Measurements from ENCODE around the gene TDO2. TPM values are rescaled to one million over a fixed set of nuclear protein-coding genes. Genes with fewer than 3 reads are reported as not detected.

TDO2 gene
- total RNA-seq, 1 experiment from 2014 or later, result not detected

DNA sequence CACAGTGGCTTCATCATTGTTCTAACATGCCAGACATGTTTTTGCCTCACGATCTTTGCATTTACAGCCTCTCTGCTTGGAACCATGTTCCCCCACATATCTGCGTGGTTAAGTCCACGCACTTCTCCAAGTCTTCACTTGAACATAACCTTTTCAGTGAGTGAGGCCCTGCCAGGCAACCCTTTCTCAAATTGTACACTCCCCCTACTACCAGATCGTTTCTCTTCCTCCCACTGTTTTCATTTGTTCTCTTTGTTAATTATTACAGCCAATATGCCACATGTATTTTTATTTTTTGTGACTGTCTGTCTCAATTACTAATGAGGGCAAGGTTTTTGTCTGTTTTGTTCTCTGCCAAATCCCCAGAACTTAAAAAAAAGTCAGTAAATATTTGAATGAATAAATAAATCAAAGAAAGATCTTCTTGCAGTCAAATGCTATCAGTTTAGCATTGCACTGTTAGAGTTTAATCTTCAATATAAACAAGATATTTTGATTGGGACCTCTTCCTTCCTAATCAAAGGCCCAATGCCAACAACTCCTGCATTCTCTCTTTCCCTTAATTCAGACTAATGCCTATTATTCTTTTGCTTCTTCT, 32.0 kb downstream of the TDO2 start:
- DNase-seq (ENCODE audit: unreplicated experiment), result no peak
- TF ChIP-seq, protein P1, sequence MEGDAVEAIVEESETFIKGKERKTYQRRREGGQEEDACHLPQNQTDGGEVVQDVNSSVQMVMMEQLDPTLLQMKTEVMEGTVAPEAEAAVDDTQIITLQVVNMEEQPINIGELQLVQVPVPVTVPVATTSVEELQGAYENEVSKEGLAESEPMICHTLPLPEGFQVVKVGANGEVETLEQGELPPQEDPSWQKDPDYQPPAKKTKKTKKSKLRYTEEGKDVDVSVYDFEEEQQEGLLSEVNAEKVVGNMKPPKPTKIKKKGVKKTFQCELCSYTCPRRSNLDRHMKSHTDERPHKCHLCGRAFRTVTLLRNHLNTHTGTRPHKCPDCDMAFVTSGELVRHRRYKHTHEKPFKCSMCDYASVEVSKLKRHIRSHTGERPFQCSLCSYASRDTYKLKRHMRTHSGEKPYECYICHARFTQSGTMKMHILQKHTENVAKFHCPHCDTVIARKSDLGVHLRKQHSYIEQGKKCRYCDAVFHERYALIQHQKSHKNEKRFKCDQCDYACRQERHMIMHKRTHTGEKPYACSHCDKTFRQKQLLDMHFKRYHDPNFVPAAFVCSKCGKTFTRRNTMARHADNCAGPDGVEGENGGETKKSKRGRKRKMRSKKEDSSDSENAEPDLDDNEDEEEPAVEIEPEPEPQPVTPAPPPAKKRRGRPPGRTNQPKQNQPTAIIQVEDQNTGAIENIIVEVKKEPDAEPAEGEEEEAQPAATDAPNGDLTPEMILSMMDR (IDR thresholded peaks at IDR 0.05; ENCODE audit: unreplicated experiment), result no peak
- Mint-ChIP-seq H3K4me3 (ENCODE audit: unreplicated experiment) (no peak overlapping the region), H3K9me3 (ENCODE audit: unreplicated experiment) (no peaks in the 10 kb centered on the region), H3K27ac (ENCODE audit: low read depth, unreplicated experiment) (no peak overlapping the region), H3K36me3 (ENCODE audit: insufficient read depth, unreplicated experiment) (no peaks in the 10 kb centered on the region), H3K27me3 (ENCODE audit: insufficient read depth, unreplicated experiment) (no peaks in the 10 kb centered on the region), H3K4me1 (ENCODE audit: insufficient read depth, unreplicated experiment) (no peaks in the 10 kb centered on the region)
- ChIA-PET CTCF (no interaction called here), POLR2A (no interaction called here)
- intact Hi-C loops (cut with micrococcal nuclease), result no loop called here
- no TSS peak for BruUV-seq (replicated peaks)

DNA sequence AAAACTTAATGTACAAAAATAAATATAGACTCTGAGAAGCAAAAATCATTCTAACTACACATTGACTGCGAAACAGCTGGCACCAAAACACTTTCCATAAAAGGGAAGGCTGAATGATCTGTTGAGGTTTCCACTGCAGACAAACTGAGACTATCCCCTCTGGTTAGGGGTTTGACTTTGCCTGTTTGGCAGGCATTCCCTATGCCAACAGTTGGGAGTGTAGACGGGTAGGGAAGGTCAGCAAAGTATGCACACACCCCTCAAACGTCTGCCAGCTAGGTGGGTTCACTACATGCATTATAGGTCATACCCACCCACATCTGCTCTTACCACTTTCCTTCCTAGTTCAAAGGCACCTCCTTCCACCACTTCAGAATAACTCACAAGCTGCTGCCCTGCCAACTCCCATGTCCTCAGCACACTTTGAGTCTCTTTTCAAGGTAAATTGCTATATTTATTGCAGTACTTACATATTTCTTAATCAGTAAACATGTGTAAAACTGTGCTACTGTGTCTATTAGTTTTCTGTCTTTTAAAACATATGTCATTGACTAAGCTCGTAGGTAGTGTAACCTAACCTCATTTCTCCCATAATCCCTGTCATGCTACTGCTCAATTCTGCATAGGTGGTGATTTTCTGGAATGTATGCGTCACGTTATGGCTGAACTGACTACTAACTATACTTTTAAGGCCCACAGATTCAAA, 37.7 kb downstream of the TDO2 start:
- DNase-seq (ENCODE audit: unreplicated experiment), result no peak
- no peaks in the 10 kb centered on the region for H3K36me3 Mint-ChIP-seq (ENCODE audit: insufficient read depth, unreplicated experiment)
- H3K4me3 Mint-ChIP-seq (ENCODE audit: unreplicated experiment), result no peak overlapping the region
- CTCF ChIA-PET, result interaction anchor here (0.6 to 1.7 kb wide), 3 partner anchors 12 to 574 kb away, joined by 3 to 9 read pairs (median 4); partner anchors contain the start of gene CTSO
- no peak overlapping the region for H3K27ac Mint-ChIP-seq (ENCODE audit: low read depth, unreplicated experiment)
- H3K9me3 Mint-ChIP-seq (ENCODE audit: unreplicated experiment), result no peaks in the 10 kb centered on the region
- POLR2A ChIA-PET, result interaction anchor here (1.1 kb wide), 1 partner anchor 12 kb away, joined by 6 read pairs; the partner anchor contains the start of gene CTSO
- no peaks in the 10 kb centered on the region for H3K27me3 Mint-ChIP-seq (ENCODE audit: insufficient read depth, unreplicated experiment)
- intact Hi-C loops (cut with micrococcal nuclease), result no loop called here
- TF ChIP-seq, protein P1 (IDR thresholded peaks at IDR 0.05; ENCODE audit: unreplicated experiment), result no peak
- BruUV-seq (replicated peaks), result no TSS peak
- H3K4me1 Mint-ChIP-seq (ENCODE audit: insufficient read depth, unreplicated experiment), result no peaks in the 10 kb centered on the region

DNA sequence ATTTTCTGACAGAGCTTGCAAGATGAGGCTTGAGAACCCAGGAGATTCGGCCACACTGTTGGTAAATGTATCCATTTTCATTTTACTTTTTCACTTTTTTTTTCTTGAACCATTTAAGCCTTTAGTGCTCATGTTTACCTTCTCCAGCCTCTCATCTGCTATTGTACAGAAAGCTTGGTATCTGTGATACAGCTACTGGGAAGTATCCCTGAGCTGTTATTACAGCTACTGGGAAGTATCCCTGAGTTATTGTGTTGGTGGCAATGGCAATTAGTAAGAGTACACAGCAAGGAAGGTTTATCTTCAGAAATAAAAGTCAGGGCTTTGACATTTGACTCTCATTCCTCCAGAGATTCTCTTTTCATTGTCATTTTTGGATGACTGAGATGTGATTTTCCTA, 38.3 kb downstream of the TDO2 start:
- intact Hi-C loops (cut with micrococcal nuclease), result no loop called here
- POLR2A ChIA-PET, result interaction anchor here (1.1 kb wide), 1 partner anchor 12 kb away, joined by 6 read pairs; the partner anchor contains the start of gene CTSO

More for the DNA sequence above, 38.3 kb downstream of the TDO2 start:
- no peaks in the 10 kb centered on the region for H3K36me3 Mint-ChIP-seq (ENCODE audit: insufficient read depth, unreplicated experiment)
- no peaks in the 10 kb centered on the region for H3K9me3 Mint-ChIP-seq (ENCODE audit: unreplicated experiment)
- CTCF ChIA-PET, result interaction anchor here (0.9 to 1.7 kb wide), 2 partner anchors 11 to 132 kb away, joined by 4 to 9 read pairs; partner anchors contain the start of gene CTSO
- H3K4me3 Mint-ChIP-seq (ENCODE audit: unreplicated experiment), result no peak overlapping the region
- no peaks in the 10 kb centered on the region for H3K27me3 Mint-ChIP-seq (ENCODE audit: insufficient read depth, unreplicated experiment)
- H3K27ac Mint-ChIP-seq (ENCODE audit: low read depth, unreplicated experiment), result no peak overlapping the region
- BruUV-seq (replicated peaks), result no TSS peak
- DNase-seq (ENCODE audit: unreplicated experiment), result no peak
- H3K4me1 Mint-ChIP-seq (ENCODE audit: insufficient read depth, unreplicated experiment), result no peaks in the 10 kb centered on the region
- TF ChIP-seq, protein P1 (IDR thresholded peaks at IDR 0.05; ENCODE audit: unreplicated experiment), result no peak

Data from MCF 10A (cell line).